Measurements from ENCODE around the gene FAM222B. TPM values are rescaled to one million over a fixed set of nuclear protein-coding genes. Genes with fewer than 3 reads are reported as not detected.

Gene FAM222B
- total and polyA plus RNA-seq, 9 of the 15 experiments (the other 6 are each of a cell fraction or from before 2014, with no cell fraction given), result 4.0 to 34.6 (median 7.5) TPM

GRCh38 chr17:28854457-28855335 lies 12.1 kb upstream of the FAM222B start, which contains the start of gene ERAL1 (continued):
- TF ChIP-seq RBM34 (IDR thresholded peaks at IDR 0.05; ENCODE audit: borderline replicate concordance, insufficient read depth, low read length) (no peak), PHF8 (IDR thresholded peaks at IDR 0.05; ENCODE audit: borderline replicate concordance, low read length) (peak; percentile 96), RAD51 (IDR thresholded peaks at IDR 0.05; ENCODE audit: borderline replicate concordance, low read depth) (peak; percentile 30; the same call in 1 of the 2 replicates), YBX1 (IDR thresholded peaks at IDR 0.05) (no peak), RNF2 (IDR thresholded peaks at IDR 0.05) (peak; percentile 73; the same call in 1 of the 2 replicates), MXI1 (IDR thresholded peaks at IDR 0.05; ENCODE audit: low read depth, low read length) (peak; percentile 62; the same call in 1 of the 2 replicates), ZNF174 (CRISPR knock-in tag; IDR thresholded peaks at IDR 0.05) (no peak), ATF7 (IDR thresholded peaks at IDR 0.05) (peak; percentile 81), ILK (tag; IDR thresholded peaks at IDR 0.05; ENCODE audit: borderline replicate concordance, low read depth) (no peak), MYNN (IDR thresholded peaks at IDR 0.05) (peak; percentile 68; the same call in 1 of the 2 replicates), MYNN (CRISPR knock-in tag; IDR thresholded peaks at IDR 0.05) (no peak), SLC30A9 (CRISPR knock-in tag; IDR thresholded peaks at IDR 0.05) (no peak), MED1 (CRISPR knock-in tag; IDR thresholded peaks at IDR 0.05; ENCODE audit: borderline replicate concordance) (no peak), CBFB (CRISPR knock-in tag; IDR thresholded peaks at IDR 0.05) (0 out of 2 replicates have a peak, but pooled peaks have one; percentile 12), ZNF280B (CRISPR knock-in tag; IDR thresholded peaks at IDR 0.05) (no peak), HNRNPK (IDR thresholded peaks at IDR 0.05; ENCODE audit: low read depth, low read length, poor library complexity, severe bottlenecking) (no peak), ZNF639 (CRISPR knock-in tag; conservative IDR thresholded peaks at IDR 0.05 in 1 of 2, IDR thresholded peaks at IDR 0.05 in 1 of 2) (peak in 1 of 2 experiments; percentile 83; a peak in 2 of 4 replicates), ZKSCAN8 (CRISPR knock-in tag; IDR thresholded peaks at IDR 0.05) (no peak), RBBP5 (IDR thresholded peaks at IDR 0.05; ENCODE audit: borderline replicate concordance, insufficient read depth, low read length, poor library complexity, severe bottlenecking) (peak; percentile 98), U2AF1 (optimal IDR thresholded peaks at IDR 0.05; ENCODE audit: low read depth, low read length) (no peak), CBX3 (IDR thresholded peaks at IDR 0.05; ENCODE audit: borderline replicate concordance in 1 of 2, low read length in 2 of 2) (peak in 1 of 2 experiments; percentile 74; a peak in 1 of 3 replicates), MCM2 (IDR thresholded peaks at IDR 0.05; ENCODE audit: low read depth) (no peak), USF2 (CRISPR knock-in tag; IDR thresholded peaks at IDR 0.05) (no peak), CSDE1 (IDR thresholded peaks at IDR 0.05) (peak in 1 of 2 experiments; percentile 58; a peak in 1 of 4 replicates), ZNF780A (CRISPR knock-in tag; IDR thresholded peaks at IDR 0.05) (no peak), KHSRP (IDR thresholded peaks at IDR 0.05) (no peak)

Data from K562 (cell line).